ENCODE data around the gene AACS. TPM values are rescaled to one million over a fixed set of nuclear protein-coding genes. Genes with fewer than 3 reads are reported as not detected.
"Not testable (repeated sequence)": the region's sequence is repeated elsewhere in the genome, so short reads cannot be mapped to it uniquely, and the experiment has no call there.

AACS gene
- total RNA-seq, 1 donor from 2014 or later: 32.2 TPM

DNA sequence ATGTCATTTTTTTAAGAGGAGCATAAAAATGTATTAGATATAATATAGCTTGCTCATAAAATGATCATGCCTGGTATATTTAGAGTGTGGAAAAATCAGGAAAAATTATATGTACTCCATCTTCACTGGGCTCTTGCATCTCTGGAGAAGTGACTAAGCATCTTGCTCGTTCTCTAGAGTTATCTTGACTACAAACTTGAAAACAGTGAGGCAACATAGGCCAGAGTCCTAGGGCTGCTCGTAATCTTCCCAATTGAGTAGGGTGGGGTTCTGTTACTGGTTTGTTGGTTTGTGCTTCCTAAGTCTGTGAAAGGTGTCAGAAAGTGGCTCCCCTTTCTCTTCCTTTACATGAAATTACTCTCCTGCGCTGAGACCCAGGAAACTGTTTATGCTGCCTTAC lies 46.2 kb downstream of the AACS start:
- Mint-ChIP-seq H3K27me3 (ENCODE audit: low read depth) (no peaks in the 10 kb centered on the region), H3K4me3 (no peak overlapping the region), H3K27ac (ENCODE audit: unreplicated experiment) (no peak overlapping the region), H3K4me1 (no peaks in the 10 kb centered on the region), H3K36me3 (ENCODE audit: low read depth) (peaks cover 10% of the 10 kb centered on the region), H3K9me3 (no peaks in the 10 kb centered on the region)
- DNase-seq (ENCODE audit: low read depth, low spot score): no peak
- TF ChIP-seq, protein P1, sequence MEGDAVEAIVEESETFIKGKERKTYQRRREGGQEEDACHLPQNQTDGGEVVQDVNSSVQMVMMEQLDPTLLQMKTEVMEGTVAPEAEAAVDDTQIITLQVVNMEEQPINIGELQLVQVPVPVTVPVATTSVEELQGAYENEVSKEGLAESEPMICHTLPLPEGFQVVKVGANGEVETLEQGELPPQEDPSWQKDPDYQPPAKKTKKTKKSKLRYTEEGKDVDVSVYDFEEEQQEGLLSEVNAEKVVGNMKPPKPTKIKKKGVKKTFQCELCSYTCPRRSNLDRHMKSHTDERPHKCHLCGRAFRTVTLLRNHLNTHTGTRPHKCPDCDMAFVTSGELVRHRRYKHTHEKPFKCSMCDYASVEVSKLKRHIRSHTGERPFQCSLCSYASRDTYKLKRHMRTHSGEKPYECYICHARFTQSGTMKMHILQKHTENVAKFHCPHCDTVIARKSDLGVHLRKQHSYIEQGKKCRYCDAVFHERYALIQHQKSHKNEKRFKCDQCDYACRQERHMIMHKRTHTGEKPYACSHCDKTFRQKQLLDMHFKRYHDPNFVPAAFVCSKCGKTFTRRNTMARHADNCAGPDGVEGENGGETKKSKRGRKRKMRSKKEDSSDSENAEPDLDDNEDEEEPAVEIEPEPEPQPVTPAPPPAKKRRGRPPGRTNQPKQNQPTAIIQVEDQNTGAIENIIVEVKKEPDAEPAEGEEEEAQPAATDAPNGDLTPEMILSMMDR (conservative IDR thresholded peaks at IDR 0.05): no peak

DNA sequence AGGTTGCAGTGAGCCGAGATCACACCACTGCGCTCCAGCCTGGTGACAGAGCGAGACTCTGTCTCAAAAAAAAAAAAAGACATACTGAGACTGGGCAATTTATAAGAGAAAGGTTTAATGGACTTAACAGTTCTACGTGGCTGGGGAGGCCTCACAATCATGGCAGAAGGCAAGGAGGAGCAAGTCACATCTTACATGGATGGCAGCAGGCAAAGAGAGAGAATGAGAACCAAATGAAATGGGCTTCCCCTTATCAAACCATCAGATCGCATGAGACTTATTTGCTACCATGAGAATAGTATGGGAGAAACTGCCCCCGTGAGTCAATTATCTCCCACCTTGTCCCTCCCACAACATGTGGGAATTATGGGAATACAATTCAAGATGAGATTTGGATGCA lies 47.4 kb downstream of the AACS start:
- not testable (repeated sequence) for H3K4me3 Mint-ChIP-seq; H3K9me3 Mint-ChIP-seq; DNase-seq (ENCODE audit: low read depth, low spot score); H3K4me1 Mint-ChIP-seq; H3K27ac Mint-ChIP-seq (ENCODE audit: unreplicated experiment); H3K36me3 Mint-ChIP-seq (ENCODE audit: low read depth); H3K27me3 Mint-ChIP-seq (ENCODE audit: low read depth)

DNA sequence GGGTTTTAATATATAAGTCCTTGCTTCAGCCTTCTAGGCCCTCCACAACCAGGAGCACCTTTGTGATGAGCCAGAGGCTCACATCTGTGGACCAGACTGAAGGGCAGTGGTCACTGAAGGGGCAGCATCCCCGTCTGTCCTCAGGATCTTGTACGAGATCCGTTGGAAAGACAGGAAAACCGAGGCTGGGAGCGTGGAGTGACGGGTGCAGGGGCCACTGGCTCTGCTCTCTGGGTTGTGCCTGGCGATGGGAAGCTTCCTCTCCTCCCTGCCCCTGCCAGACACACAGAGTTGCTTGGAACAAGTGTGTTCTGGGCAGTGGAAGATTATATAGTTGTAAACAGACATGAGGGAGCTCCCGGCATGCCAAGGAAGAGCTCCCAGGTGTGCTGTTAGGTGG lies 48.0 kb downstream of the AACS start:
- Mint-ChIP-seq H3K27ac (ENCODE audit: unreplicated experiment) (no peak overlapping the region), H3K4me3 (no peak overlapping the region), H3K4me1 (no peaks in the 10 kb centered on the region), H3K36me3 (ENCODE audit: low read depth) (peaks cover 14% of the 10 kb centered on the region), H3K9me3 (no peaks in the 10 kb centered on the region), H3K27me3 (ENCODE audit: low read depth) (no peaks in the 10 kb centered on the region)
- DNase-seq (ENCODE audit: low read depth, low spot score): no peak
- TF ChIP-seq, protein P1 (conservative IDR thresholded peaks at IDR 0.05): no peak

DNA sequence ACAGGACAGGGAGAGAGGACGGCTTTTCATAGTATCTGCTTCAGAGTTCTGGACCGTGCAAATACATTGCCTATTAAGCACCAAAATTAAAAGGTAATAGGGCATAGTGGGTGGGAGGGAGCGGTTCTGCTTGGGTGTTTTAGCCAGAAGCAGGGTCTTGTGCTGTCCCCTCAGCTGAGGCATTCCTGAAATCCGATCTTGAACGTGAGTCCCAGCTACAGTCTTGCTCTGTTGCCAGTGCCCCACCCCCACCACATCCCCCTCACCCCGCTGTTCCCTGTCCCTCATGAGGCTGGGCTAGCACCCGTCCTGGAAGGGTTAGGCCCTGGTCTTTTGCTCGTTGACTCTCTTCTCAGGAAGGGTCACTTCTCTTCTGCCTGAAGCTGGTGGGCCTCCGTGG lies 48.6 kb downstream of the AACS start:
- Mint-ChIP-seq H3K4me3 (no peak overlapping the region), H3K27me3 (ENCODE audit: low read depth) (no peaks in the 10 kb centered on the region), H3K9me3 (no peaks in the 10 kb centered on the region), H3K36me3 (ENCODE audit: low read depth) (peaks cover 19% of the 10 kb centered on the region), H3K27ac (ENCODE audit: unreplicated experiment) (no peak overlapping the region), H3K4me1 (no peaks in the 10 kb centered on the region)
- DNase-seq (ENCODE audit: low read depth, low spot score): no peak
- TF ChIP-seq, protein P1 (conservative IDR thresholded peaks at IDR 0.05): no peak

DNA sequence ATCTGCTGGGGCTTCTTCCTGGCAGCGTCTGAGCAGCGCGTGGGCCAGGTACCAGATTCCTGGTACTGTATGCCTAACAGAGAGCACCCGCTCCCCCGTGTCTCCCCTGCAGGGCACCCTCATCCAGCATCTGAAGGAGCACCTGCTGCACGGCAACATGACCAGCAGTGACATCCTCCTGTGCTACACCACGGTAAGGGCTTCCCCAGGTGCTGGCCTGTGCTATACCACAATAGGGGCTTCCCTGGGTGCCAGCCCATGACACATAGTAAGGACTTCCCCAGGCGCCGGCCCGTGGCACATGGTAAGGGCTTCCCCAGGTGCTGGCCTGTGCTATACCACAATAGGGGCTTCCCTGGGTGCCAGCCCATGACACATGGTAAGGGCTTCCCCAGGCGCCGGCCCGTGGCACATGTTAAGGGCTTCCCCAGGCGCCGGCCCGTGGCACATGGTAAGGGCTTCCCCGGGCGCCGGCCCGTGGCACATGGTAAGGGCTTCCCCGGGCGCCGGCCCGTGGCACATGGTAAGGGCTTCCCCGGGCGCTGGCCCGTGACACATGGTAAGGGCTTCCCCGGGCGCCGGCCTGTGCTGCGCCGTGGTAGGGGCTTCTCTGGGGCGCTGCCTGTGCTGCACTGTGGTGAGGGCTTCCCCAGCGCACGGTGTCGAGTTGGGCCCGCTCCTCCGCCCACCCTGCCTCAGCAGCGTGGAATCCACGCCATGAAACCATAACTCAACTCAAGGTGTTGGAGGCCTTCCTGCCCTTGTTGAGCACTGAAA lies 49.3 kb downstream of the AACS start:
- Mint-ChIP-seq H3K27ac (ENCODE audit: unreplicated experiment) (no peak overlapping the region), H3K4me3 (no peak overlapping the region), H3K9me3 (no peaks in the 10 kb centered on the region), H3K36me3 (ENCODE audit: low read depth) (peaks cover 25% of the 10 kb centered on the region), H3K4me1 (no peaks in the 10 kb centered on the region), H3K27me3 (ENCODE audit: low read depth) (no peaks in the 10 kb centered on the region)
- no peak for DNase-seq (ENCODE audit: low read depth, low spot score)
- TF ChIP-seq, protein P1 (conservative IDR thresholded peaks at IDR 0.05): no peak

DNA sequence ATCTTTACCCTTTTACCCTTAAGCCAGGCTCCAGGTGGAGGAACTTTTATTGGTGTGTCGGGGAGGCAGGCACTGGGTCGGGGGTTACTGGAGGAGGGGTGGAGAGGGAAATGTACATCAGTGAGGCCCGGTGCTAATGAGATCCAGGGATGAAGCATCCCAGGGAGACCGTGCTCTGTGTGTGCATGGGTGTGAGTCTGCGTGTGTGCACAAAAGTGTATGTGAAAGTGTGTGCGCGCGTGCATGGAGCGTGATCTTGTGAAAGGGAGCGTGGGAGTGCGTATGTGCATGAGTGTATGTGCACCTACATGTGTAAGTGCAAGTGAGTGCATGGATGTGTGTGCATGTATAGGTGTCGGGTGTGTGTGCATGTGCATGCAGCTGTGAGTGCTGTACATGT lies 55.3 kb downstream of the AACS start:
- Mint-ChIP-seq H3K27ac (ENCODE audit: unreplicated experiment) (peak overlapping the region; percentile 89), H3K36me3 (ENCODE audit: low read depth) (peaks cover 27% of the 10 kb centered on the region)

More for the DNA sequence above, 55.3 kb downstream of the AACS start:
- Mint-ChIP-seq H3K27me3 (ENCODE audit: low read depth) (no peaks in the 10 kb centered on the region), H3K9me3 (no peaks in the 10 kb centered on the region), H3K4me1 (peaks cover 17% of the 10 kb centered on the region), H3K4me3 (no peak overlapping the region)
- TF ChIP-seq, protein P1 (conservative IDR thresholded peaks at IDR 0.05): no peak
- no peak for DNase-seq (ENCODE audit: low read depth, low spot score)

Measured in neural crest cell (in vitro differentiated cells).